SK-N-SH (cell line): ENCODE data around the gene BMI1. TPM values are rescaled to one million over a fixed set of nuclear protein-coding genes. Genes with fewer than 3 reads are reported as not detected.

Source experiments
- CTCF ChIA-PET: fragments of 300-600, 350-600 bp; formaldehyde crosslinking; extraction: SDS; loops from one replicate; lab custom pipeline; 2021; lab: Yijun Ruan, JAX
- POLR2A ChIA-PET: fragments of 350-600 bp; sonication (Branson Sonifier 250); formaldehyde crosslinking; extraction: SDS; loops from one replicate; lab custom pipeline; 2020; ENCODE audit warnings: antibody characterized with exemption, inconsistent platforms; lab: Yijun Ruan, JAX
- DNase-seq: peaks from one replicate; pipeline ENCODE4 v3.0.0; 2012
- H2AFZ ChIP-seq: fragments of 200-600 bp; sonication (generic); 2 replicates; pipeline ENCODE4 v1.8.1; 2016; ENCODE audit warnings: antibody characterized with exemption, mild to moderate bottlenecking, low read depth
- H3F3A ChIP-seq: fragments of 200-600 bp; sonication (generic); replicated peaks from 2 replicates; pipeline ENCODE3; 2016; ENCODE audit warnings: antibody characterized with exemption, mild to moderate bottlenecking; ENCODE audit not compliant: insufficient read depth
- H3K27ac ChIP-seq, 2 experiments: fragments of 200-500 bp in 1 of 2; fragments of 200-600 bp in 1 of 2; sonication (Bioruptor generic) in 1 of 2; sonication (generic), shearing (Covaris generic) in 1 of 2; 2 replicates each; pipeline versions ENCODE4 v1.5.1 to v1.6.1; 2014 to 2016; ENCODE audit warnings: low read depth in 2 of 2, inconsistent platforms in 1 of 2, low read length in 1 of 2, mild to moderate bottlenecking in 1 of 2, mixed read lengths in 1 of 2
- H3K27me3 ChIP-seq: fragments of 200-600 bp; sonication (generic), shearing (Covaris generic); 2 replicates; pipeline ENCODE4 v1.6.1; 2016; ENCODE audit warnings: mixed run types; ENCODE audit not compliant: insufficient read depth
- H3K36me3 ChIP-seq, 2 experiments: fragments of 200-500 bp in 1 of 2; fragments of 200-600 bp in 1 of 2; sonication (Bioruptor generic) in 1 of 2; sonication (generic) in 1 of 2; replicated peaks in 1 of 2; 2 replicates each; pipeline versions ENCODE3 to v1.5.1; 2014 to 2016; ENCODE audit warnings: low read length in 1 of 2, mild to moderate bottlenecking in 1 of 2; ENCODE audit not compliant: insufficient read depth in 2 of 2, control insufficient read depth in 1 of 2
- H3K4me1 ChIP-seq, 2 experiments: fragments of 200-500 bp in 1 of 2; fragments of 200-600 bp in 1 of 2; sonication (Bioruptor generic) in 1 of 2; sonication (generic), shearing (Covaris generic) in 1 of 2; 2 replicates each; pipeline versions ENCODE4 v1.5.1 to v1.6.1; 2014 to 2016; ENCODE audit warnings: low read depth in 1 of 2, low read length in 1 of 2, mixed run types in 1 of 2; ENCODE audit not compliant: insufficient read depth in 2 of 2, control insufficient read depth in 1 of 2
- H3K4me2 ChIP-seq: fragments of 200-600 bp; sonication (generic), shearing (Covaris generic); 2 replicates; pipeline ENCODE4 v1.6.1; 2017; ENCODE audit warnings: mixed run types
- H3K4me3 ChIP-seq, 2 experiments: fragments of 200-500 bp in 1 of 2; fragments of 200-600 bp in 1 of 2; sonication (Bioruptor generic) in 1 of 2; sonication (generic), shearing (Covaris generic) in 1 of 2; 2 replicates each; pipeline versions ENCODE4 v1.5.1 to v1.8.1; 2014 to 2016; ENCODE audit warnings: low read depth in 2 of 2, inconsistent platforms in 1 of 2, low read length in 1 of 2, mild to moderate bottlenecking in 1 of 2, mixed read lengths in 1 of 2, moderate library complexity in 1 of 2
- H3K79me2 ChIP-seq: fragments of 200-600 bp; sonication (generic); 2 replicates; pipeline ENCODE4 v1.8.1; 2017; ENCODE audit warnings: mild to moderate bottlenecking; ENCODE audit not compliant: insufficient read depth
- H3K9ac ChIP-seq: fragments of 200-600 bp; sonication (generic); 2 replicates; pipeline ENCODE4 v1.6.1; 2017; ENCODE audit warnings: mixed run types
- H3K9me2 ChIP-seq: fragments of 200-600 bp; sonication (generic); 2 replicates; pipeline ENCODE4 v1.6.1; 2017; ENCODE audit warnings: mixed run types
- H3K9me3 ChIP-seq: fragments of 200-600 bp; sonication (generic); 2 replicates; pipeline ENCODE4 v1.6.1; 2017; ENCODE audit warnings: mixed run types, mild to moderate bottlenecking, moderate library complexity
- H4K20me1 ChIP-seq: fragments of 200-600 bp; sonication (generic); 2 replicates; pipeline ENCODE4 v1.6.1; 2017; ENCODE audit warnings: mild to moderate bottlenecking, mixed run types; ENCODE audit not compliant: insufficient read depth
- CHD2 ChIP-seq: fragments of 150-350 bp; IDR thresholded peaks from 2 replicates; pipeline ENCODE4 v1.6.1; 2018; ENCODE audit warnings: low read length; ENCODE audit not compliant: partially characterized antibody
- ELF1 ChIP-seq: IDR thresholded peaks from 2 replicates; pipeline ENCODE4 v1.4.0; 2012
- EP300 ChIP-seq, 2 experiments: IDR thresholded peaks; 2 replicates each; pipeline versions ENCODE4 v1.4.0 to v1.6.1; 2012; ENCODE audit warnings: borderline replicate concordance in 1 of 2, low read depth in 1 of 2, low read length in 1 of 2
- EZH2phosphoT487 ChIP-seq: fragments of 200-600 bp; sonication (generic); IDR thresholded peaks from 2 replicates; pipeline ENCODE4 v1.6.1; 2017; ENCODE audit warnings: low read depth, mixed run types, mild to moderate bottlenecking, antibody characterized with exemption, moderate library complexity, borderline replicate concordance
- FOSL2 ChIP-seq: IDR thresholded peaks from 2 replicates; pipeline ENCODE4 v1.4.0; 2012; ENCODE audit warnings: low read depth, mild to moderate bottlenecking, moderate library complexity, borderline replicate concordance
- FOXJ3 ChIP-seq: sonication (generic); formaldehyde crosslinking; IDR thresholded peaks from 2 replicates; pipeline ENCODE4 v1.5.1; 2020; ENCODE audit warnings: mild to moderate bottlenecking, missing genetic modification reagents
- FOXM1 ChIP-seq: IDR thresholded peaks from 2 replicates; pipeline ENCODE4 v1.4.0; 2012; ENCODE audit warnings: low read depth, mild to moderate bottlenecking
- JUND ChIP-seq: IDR thresholded peaks from 2 replicates; pipeline ENCODE4 v1.4.0; 2012
- MAX ChIP-seq: IDR thresholded peaks from 2 replicates; pipeline ENCODE4 v1.4.0; 2012; ENCODE audit warnings: low read depth
- NFIC ChIP-seq: IDR thresholded peaks from 2 replicates; pipeline ENCODE4 v1.4.0; 2012; ENCODE audit warnings: borderline replicate concordance
- NRF1 ChIP-seq: IDR thresholded peaks from 2 replicates; pipeline ENCODE4 v1.6.1; 2012; ENCODE audit warnings: low read depth, mild to moderate bottlenecking, low read length
- POLR2AphosphoS5 ChIP-seq: IDR thresholded peaks from 2 replicates; pipeline ENCODE4 v1.6.1; 2012; ENCODE audit warnings: low read depth, low read length
- RFX5 ChIP-seq: IDR thresholded peaks from 2 replicates; pipeline ENCODE4 v1.6.1; 2012; ENCODE audit warnings: mild to moderate bottlenecking, improper control_type of control experiment, low read length
- SMC3 ChIP-seq: IDR thresholded peaks from 2 replicates; pipeline ENCODE4 v1.6.1; 2012; ENCODE audit warnings: low read depth, low read length, improper control_type of control experiment
- TAF1 ChIP-seq: IDR thresholded peaks from 2 replicates; pipeline ENCODE4 v1.6.1; 2012; ENCODE audit warnings: low read depth, mild to moderate bottlenecking, low read length, moderate library complexity, borderline replicate concordance
- TCF12 ChIP-seq: IDR thresholded peaks from 2 replicates; pipeline ENCODE4 v1.4.0; 2012
- USF2 ChIP-seq: fragments of 150-350 bp; IDR thresholded peaks from 2 replicates; pipeline ENCODE4 v1.6.1; 2017; ENCODE audit warnings: antibody characterized with exemption, low read length, low read depth, borderline replicate concordance
- WGBS: methylation state at CpG from one replicate; pipeline ENCODE4 v1.1.6; 2017; ENCODE audit warnings: low lambda C conversion rate; 5-methylcytosine and 5-hydroxymethylcytosine counted together
- polyA plus RNA-seq, 3 experiments: library from polyadenylated mRNA; depleted of rRNA; stranded (reverse); fragments of >200 nt; gene quantifications; 2 replicates each; pipeline ENCODE4 v1.2.3, GENCODE V29; 2012
- TF ChIP-seq, protein P1 (sequence below): IDR thresholded peaks from 2 replicates; pipeline ENCODE4; 2012
- TF ChIP-seq, protein P2 (sequence below): fragments of 150-350 bp; IDR thresholded peaks from 2 replicates; pipeline ENCODE4 v1.6.1; 2016; ENCODE audit warnings: mild to moderate bottlenecking, low read depth, low read length
- TF ChIP-seq, protein P3 (sequence below): fragments of 200-600 bp; sonication (generic); IDR thresholded peaks from 2 replicates; pipeline ENCODE4 v1.6.1; 2017; ENCODE audit warnings: antibody characterized with exemption, mild to moderate bottlenecking, moderate library complexity

BMI1 gene
- polyA plus RNA-seq, 1 of the 3 experiments (the other 2 are of a cell fraction) = 15.5 TPM

DNA sequence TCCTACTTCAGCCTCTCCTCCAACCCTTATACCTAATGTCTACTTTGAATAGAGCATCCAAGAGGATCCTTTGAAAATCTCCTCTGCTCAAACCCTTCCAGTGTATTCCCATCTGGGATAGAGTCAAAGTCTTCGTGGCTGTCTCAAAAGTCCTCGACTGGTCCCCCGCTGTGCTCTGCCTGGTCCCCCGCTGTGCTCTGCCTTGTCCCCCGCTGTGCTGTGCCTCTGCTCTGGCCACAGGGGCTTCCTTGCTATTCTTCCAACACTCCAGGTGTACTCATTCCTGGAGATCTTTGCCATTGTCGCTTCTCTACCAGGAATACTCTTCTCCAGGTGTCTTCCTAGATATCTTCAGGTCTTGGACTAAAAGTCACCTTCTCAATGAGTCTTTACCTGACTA is 40.8 kb upstream of the BMI1 start:
- Histone ChIP-seq H3K4me1 (no peaks in the 10 kb centered on the region), H3K9ac (no peak overlapping the region), H2AFZ (no peak overlapping the region), H3K4me2 (no peak overlapping the region), H3F3A (no peaks in the 10 kb centered on the region), H3K36me3 (no peaks in the 10 kb centered on the region), H3K27me3 (no peaks in the 10 kb centered on the region), H3K79me2 (no peaks in the 10 kb centered on the region), H3K4me3 (no peak overlapping the region), H3K9me3 (no peaks in the 10 kb centered on the region), H3K27ac (no peak overlapping the region), H3K9me2 (no peaks in the 10 kb centered on the region), H4K20me1 (no peaks in the 10 kb centered on the region)
- 59% methylated on average over 6 of the region's 6 CpGs for WGBS
- no peak for TF ChIP-seq USF2
- TF ChIP-seq POLR2AphosphoS5 = no peak
- TF ChIP-seq, protein P1, sequence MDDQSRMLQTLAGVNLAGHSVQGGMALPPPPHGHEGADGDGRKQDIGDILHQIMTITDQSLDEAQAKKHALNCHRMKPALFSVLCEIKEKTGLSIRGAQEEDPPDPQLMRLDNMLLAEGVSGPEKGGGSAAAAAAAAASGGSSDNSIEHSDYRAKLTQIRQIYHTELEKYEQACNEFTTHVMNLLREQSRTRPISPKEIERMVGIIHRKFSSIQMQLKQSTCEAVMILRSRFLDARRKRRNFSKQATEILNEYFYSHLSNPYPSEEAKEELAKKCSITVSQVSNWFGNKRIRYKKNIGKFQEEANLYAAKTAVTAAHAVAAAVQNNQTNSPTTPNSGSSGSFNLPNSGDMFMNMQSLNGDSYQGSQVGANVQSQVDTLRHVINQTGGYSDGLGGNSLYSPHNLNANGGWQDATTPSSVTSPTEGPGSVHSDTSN = no peak
- TF ChIP-seq SMC3 = no peak
- TF ChIP-seq FOXM1 = no peak
- no peak for TF ChIP-seq MAX
- TF ChIP-seq TCF12 = no peak
- no peak for TF ChIP-seq ELF1
- no peak for TF ChIP-seq FOXJ3 (CRISPR knock-in tag)
- no peak for TF ChIP-seq FOSL2
- no peak for TF ChIP-seq EP300 (IDR thresholded peaks at IDR 0.05; ENCODE audit: borderline replicate concordance in 1 of 2, low read depth in 1 of 2, low read length in 1 of 2)
- TF ChIP-seq, protein P2, sequence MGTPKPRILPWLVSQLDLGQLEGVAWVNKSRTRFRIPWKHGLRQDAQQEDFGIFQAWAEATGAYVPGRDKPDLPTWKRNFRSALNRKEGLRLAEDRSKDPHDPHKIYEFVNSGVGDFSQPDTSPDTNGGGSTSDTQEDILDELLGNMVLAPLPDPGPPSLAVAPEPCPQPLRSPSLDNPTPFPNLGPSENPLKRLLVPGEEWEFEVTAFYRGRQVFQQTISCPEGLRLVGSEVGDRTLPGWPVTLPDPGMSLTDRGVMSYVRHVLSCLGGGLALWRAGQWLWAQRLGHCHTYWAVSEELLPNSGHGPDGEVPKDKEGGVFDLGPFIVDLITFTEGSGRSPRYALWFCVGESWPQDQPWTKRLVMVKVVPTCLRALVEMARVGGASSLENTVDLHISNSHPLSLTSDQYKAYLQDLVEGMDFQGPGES = no peak
- no peak for TF ChIP-seq CHD2
- TF ChIP-seq NFIC = no peak
- TF ChIP-seq, protein P3, sequence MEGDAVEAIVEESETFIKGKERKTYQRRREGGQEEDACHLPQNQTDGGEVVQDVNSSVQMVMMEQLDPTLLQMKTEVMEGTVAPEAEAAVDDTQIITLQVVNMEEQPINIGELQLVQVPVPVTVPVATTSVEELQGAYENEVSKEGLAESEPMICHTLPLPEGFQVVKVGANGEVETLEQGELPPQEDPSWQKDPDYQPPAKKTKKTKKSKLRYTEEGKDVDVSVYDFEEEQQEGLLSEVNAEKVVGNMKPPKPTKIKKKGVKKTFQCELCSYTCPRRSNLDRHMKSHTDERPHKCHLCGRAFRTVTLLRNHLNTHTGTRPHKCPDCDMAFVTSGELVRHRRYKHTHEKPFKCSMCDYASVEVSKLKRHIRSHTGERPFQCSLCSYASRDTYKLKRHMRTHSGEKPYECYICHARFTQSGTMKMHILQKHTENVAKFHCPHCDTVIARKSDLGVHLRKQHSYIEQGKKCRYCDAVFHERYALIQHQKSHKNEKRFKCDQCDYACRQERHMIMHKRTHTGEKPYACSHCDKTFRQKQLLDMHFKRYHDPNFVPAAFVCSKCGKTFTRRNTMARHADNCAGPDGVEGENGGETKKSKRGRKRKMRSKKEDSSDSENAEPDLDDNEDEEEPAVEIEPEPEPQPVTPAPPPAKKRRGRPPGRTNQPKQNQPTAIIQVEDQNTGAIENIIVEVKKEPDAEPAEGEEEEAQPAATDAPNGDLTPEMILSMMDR = no peak
- TF ChIP-seq NRF1 = no peak
- TF ChIP-seq RFX5 = no peak
- no peak for TF ChIP-seq EZH2phosphoT487
- TF ChIP-seq JUND = no peak
- no peak for TF ChIP-seq TAF1
- DNase-seq = no peak
- POLR2A ChIA-PET = no interaction called here
- CTCF ChIA-PET = no interaction called here
